PFSK-1 (cell line): Measurements from ENCODE around the gene KMT2B.

Experiments
- FOXP2 ChIP-seq: optimal IDR thresholded peaks from 2 replicates; pipeline ENCODE3; 2011; ENCODE audit warnings: borderline replicate concordance, control low read depth, inconsistent platforms; ENCODE audit not compliant: insufficient read depth; ENCODE audit errors: extremely low read length, extremely low read depth
- POLR2AphosphoS5 ChIP-seq: IDR thresholded peaks from 2 replicates; pipeline ENCODE4 v1.6.1; 2012; ENCODE audit warnings: low read depth, mild to moderate bottlenecking, control low read depth, low read length, moderate library complexity
- SIN3A ChIP-seq: IDR thresholded peaks from 2 replicates; pipeline ENCODE4 v1.6.1; 2012; ENCODE audit warnings: mild to moderate bottlenecking, low read length, moderate library complexity, borderline replicate concordance; ENCODE audit not compliant: insufficient read depth
- TAF1 ChIP-seq: IDR thresholded peaks from 2 replicates; pipeline ENCODE4 v1.6.1; 2012; ENCODE audit warnings: low read length, control low read depth, borderline replicate concordance; ENCODE audit not compliant: insufficient read depth
- TF ChIP-seq, protein P1 (sequence below), 2 experiments: IDR thresholded peaks; 2 replicates each; pipeline versions ENCODE4 v1.6.1 to v1.8.0; 2011 to 2012; ENCODE audit warnings: low read depth in 2 of 2, low read length in 2 of 2, control low read depth in 1 of 2, inconsistent platforms in 1 of 2, mild to moderate bottlenecking in 1 of 2, moderate library complexity in 1 of 2; ENCODE audit not compliant: insufficient read depth in 1 of 2

Gene KMT2B

DNA sequence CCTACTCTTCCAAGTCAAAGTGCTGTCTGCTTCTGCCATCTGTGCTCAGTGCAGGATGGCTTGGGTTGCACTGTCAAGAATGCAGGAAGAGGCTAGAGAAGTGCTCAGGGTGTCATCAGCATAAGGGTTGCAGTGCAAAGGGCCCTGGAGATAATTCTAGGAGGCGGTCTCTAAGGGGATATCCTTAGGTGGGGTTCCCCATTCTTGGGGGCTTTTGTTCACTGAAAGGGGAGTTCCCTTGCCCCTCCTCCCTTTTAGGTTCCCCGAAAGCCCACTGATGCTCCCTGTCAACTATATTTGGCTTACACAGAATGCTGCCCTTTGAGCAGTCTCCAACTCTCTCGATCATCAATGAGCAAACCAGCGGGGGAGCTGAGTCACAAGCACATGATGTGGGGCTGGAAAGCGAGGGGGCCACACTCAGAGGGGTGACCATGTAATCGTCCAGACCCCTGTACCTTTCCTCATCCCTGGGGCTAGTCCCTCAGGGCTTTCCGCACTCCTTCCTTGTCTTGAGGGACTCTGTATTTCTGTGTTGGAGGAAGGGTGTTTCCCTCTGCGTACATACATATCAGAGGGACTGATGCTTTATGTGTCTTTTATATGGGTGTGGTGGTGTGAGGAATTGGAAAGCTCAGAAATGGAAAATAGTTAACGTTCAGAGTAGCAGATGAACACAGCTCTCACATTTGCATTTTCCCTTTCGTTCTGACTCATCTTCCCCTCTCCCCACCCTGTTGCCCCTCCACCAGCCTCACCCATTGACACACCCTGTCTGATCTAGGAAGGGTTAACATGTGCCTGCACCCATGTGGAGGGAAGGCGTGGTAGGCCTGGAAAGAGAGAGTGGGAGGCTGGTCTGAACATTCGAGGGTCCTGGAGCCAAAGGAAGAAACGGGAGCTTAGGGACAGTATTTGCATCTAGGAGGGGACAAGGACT lies 6.7 kb upstream of the KMT2B start:
- TF ChIP-seq TAF1 (no peak), SIN3A (no peak), FOXP2 (no peak), POLR2AphosphoS5 (no peak)
- TF ChIP-seq, protein P1, sequence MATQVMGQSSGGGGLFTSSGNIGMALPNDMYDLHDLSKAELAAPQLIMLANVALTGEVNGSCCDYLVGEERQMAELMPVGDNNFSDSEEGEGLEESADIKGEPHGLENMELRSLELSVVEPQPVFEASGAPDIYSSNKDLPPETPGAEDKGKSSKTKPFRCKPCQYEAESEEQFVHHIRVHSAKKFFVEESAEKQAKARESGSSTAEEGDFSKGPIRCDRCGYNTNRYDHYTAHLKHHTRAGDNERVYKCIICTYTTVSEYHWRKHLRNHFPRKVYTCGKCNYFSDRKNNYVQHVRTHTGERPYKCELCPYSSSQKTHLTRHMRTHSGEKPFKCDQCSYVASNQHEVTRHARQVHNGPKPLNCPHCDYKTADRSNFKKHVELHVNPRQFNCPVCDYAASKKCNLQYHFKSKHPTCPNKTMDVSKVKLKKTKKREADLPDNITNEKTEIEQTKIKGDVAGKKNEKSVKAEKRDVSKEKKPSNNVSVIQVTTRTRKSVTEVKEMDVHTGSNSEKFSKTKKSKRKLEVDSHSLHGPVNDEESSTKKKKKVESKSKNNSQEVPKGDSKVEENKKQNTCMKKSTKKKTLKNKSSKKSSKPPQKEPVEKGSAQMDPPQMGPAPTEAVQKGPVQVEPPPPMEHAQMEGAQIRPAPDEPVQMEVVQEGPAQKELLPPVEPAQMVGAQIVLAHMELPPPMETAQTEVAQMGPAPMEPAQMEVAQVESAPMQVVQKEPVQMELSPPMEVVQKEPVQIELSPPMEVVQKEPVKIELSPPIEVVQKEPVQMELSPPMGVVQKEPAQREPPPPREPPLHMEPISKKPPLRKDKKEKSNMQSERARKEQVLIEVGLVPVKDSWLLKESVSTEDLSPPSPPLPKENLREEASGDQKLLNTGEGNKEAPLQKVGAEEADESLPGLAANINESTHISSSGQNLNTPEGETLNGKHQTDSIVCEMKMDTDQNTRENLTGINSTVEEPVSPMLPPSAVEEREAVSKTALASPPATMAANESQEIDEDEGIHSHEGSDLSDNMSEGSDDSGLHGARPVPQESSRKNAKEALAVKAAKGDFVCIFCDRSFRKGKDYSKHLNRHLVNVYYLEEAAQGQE (IDR thresholded peaks at IDR 0.05; ENCODE audit: insufficient read depth in 1 of 2, low read depth in 2 of 2, low read length in 2 of 2) = no peak

DNA sequence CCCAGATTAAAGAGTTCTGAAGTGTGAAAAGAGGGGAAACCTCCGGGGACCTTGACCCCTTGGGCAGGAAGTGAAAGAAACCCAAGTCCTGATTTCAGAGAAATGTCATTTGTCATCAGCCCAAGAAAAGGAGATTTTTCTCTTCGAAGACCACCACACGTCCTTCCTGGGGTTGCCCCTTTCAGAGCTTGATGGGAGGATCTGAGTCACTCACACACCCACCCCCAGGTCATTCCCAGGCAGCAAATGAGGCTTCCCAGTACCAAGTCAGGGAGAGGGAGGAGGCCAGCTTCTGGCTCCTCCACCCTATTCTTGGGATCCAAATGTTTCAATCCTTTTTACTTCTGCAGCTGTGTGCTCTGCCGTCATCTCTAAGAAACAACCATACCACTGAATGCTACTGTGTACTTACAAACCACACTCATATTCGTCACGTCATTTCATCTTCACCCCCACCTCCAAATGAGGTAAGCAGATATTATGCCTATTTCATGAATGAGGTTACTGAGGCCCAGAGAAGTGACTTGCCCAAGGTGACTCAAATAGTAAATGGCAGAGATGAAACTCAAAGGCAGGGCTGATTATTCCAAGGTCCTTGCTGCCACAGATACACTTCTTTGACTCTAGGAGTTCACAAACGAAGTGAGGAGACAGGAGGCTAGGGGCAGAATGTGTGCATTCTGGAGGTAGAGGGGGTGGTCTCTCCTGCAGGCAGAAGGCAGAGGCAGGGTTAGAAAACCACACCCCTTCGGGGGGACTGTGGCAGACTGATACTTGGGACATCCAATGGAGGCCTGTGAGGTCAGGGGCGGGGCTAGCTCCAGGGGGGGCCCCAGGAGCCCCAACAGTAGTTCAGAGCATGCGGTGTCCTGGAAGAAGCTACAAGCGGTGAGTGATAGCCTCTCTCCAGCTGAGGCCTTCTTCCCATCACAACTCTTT lies 5.0 kb upstream of the KMT2B start:
- TF ChIP-seq, protein P1 (IDR thresholded peaks at IDR 0.05; ENCODE audit: insufficient read depth in 1 of 2, low read depth in 2 of 2, low read length in 2 of 2) = no peak
- no peak for TF ChIP-seq POLR2AphosphoS5
- TF ChIP-seq FOXP2 = no peak
- TF ChIP-seq SIN3A = no peak
- no peak for TF ChIP-seq TAF1

DNA sequence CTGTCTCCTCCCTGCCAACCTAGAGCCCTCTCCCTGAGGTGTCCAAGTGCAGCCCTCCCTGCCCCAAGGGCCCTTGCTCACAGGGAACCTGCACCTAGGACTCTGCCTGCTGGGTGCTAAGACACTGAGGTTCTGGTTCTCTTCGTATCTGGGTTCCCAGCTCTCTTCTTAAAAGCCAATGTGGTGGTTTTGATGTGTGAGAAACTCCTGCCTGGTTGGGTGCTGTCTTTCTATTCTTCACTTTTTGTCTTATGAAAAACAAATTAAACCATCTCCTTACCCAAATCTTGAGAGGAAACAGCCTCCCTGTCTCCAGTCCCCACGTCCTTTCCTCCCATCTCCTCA lies 4.3 kb upstream of the KMT2B start:
- no peak for TF ChIP-seq SIN3A
- TF ChIP-seq, protein P1 (IDR thresholded peaks at IDR 0.05; ENCODE audit: insufficient read depth in 1 of 2, low read depth in 2 of 2, low read length in 2 of 2) = no peak

DNA sequence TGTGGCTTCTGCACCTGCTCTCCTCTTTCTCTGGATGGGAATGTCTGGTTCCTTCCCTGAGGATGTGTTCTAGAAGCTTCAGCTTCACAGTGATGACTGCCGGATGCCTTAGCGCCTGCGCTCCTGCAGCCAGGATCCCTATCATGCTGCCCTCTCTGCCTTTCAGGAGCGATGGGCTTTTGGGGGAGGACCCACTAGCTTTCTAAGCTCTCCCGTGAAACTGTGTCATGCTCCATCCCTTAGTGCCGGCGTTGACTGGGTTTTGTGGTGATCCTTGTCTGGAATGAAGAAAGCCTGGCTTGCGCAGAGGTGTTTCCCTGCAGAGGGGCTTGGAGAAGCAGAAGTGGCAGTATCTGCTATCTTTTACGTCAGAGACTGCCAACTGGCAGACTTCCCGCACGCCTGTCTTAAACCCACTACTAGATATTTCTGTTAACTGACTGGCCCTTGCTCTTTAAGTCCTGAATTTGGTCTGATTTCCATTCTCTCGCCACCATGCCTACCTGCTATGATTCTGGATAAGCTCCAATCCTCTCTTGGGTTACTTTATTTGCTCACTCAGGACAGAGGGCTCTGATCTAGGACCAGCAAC lies 3.8 kb upstream of the KMT2B start:
- TF ChIP-seq POLR2AphosphoS5 (no peak), SIN3A (no peak), TAF1 (no peak), FOXP2 (no peak)
- TF ChIP-seq, protein P1 (IDR thresholded peaks at IDR 0.05; ENCODE audit: insufficient read depth in 1 of 2, low read depth in 2 of 2, low read length in 2 of 2) = no peak
